Measurements from ENCODE around the gene FGD5.

FGD5 gene, protein sequence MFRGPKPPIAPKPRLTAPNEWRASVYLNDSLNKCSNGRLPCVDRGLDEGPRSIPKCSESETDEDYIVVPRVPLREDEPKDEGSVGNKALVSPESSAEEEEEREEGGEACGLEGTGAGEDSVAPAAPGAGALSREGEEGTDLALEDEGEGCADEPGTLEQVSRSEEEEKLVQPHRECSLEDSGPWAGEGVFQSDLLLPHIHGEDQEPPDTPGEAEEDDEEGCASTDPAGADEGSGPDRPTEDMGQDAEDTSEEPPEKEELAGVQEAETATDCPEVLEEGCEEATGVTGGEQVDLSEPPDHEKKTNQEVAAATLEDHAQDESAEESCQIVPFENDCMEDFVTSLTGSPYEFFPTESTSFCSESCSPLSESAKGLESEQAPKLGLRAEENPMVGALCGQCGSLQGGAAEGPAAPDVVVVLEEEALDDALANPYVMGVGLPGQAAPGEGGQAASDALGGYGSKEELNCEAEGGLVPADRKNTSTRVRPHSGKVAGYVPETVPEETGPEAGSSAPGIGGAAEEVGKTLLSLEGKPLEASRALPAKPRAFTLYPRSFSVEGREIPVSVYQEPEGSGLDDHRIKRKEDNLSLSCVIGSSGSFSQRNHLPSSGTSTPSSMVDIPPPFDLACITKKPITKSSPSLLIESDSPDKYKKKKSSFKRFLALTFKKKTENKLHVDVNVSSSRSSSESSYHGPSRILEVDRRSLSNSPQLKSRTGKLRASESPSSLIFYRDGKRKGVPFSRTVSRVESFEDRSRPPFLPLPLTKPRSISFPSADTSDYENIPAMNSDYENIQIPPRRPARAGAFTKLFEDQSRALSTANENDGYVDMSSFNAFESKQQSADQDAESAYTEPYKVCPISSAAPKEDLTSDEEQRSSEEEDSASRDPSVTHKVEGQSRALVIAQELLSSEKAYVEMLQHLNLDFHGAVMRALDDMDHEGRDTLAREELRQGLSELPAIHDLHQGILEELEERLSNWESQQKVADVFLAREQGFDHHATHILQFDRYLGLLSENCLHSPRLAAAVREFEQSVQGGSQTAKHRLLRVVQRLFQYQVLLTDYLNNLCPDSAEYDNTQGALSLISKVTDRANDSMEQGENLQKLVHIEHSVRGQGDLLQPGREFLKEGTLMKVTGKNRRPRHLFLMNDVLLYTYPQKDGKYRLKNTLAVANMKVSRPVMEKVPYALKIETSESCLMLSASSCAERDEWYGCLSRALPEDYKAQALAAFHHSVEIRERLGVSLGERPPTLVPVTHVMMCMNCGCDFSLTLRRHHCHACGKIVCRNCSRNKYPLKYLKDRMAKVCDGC (N-terminal part only)

GRCh38 chr3:14818804-14819500, at the start of gene FGD5:
Gene FGD5, plus strand, starts transcription at chr3:14818962. Its CDS starts 110 bp downstream, at chr3:14819072.
- DNase-seq (ENCODE audit: low spot score) = no peak

DNA sequence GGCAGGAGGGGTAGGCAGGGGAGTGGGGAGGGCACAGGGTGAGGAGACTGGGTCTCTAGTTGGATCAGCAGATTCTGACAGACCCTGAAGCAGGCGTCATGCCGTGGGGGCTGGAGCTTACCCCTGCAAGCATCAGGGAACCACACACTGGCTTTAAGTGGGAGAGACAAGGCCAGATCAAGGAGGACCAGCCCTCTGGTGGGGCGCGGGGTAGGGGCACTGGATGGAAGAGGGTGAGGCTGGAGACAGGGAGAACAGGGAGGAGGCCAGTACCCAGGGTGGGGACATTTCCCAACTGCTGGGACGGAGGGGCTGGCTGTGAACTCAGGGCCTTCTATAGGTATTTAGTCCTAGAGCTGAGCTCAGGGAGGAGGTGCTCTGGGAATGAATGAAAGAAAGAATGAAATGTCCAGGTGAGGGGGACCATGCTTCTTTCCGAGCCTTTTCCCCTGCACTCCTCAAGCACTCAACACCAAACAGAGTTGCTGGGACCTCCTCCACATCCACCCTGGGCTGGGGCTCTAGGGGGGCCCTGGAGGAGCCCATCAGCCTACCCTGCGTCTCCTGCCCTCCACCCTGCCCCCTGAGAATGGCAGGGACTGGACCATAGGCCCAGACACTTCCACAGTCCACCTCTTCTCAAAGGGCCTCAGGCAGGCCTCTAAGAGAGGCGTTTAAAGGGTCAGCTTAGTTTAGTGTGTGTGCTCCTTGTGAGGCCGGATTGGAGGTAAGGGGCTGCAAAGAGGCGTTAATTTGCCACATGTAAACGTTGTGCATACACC, 49.0 kb upstream of the FGD5 start:
- no peak for DNase-seq (ENCODE audit: low spot score)

GRCh38 chr3:14770591-14770990, 48.2 kb upstream of the FGD5 start:
- DNase-seq (ENCODE audit: low spot score) = no peak

DNA sequence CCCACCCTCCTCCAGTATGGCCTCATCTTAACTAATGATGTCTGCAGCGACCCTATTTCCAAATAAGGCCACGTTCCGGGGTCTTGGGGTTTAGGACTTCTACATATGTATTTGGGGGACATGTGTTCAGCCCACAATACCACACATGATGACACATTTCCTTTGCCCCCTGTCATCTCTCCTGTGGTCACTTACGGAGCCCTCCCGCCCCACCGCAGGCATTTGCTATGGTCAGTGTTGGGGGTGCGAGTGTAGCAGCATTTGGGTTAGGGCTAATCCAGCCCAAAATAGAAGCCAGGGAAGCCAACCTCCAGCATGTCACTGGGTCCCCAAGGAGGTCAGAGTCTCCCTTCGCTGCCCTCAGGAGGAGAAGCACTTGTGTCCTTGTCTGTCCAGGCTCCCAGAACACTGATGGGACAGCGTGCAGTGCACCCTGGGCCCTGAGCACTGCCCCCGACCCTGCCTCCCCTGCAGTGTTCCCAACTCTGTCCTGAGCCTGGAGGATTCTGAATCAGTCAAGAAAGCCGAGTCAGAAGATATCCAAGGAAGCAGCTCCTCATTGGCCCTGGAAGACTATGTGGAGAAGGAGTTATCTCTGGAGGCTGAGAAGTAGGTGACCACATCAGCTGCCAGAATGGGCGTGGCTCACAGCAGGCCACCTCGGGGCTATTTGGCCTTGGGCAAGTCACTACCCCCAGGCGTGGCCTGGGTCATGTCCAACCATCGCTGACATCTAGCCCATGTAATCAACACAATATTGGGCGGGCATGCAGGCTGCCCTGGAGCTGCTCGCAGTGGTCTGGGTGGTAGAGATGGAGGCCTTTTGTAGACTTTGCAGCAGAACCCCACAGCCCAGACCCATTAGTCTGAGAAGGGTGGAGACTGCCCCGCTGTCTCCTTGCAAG, 46.9 kb upstream of the FGD5 start:
- no peak for DNase-seq (ENCODE audit: low spot score)

- DNase-seq (ENCODE audit: low spot score) = no peak
These were observed 46.1 kb upstream of the FGD5 start for GRCh38 chr3:14772533-14773138.

- DNase-seq (ENCODE audit: low spot score) = no peak
These were observed 45.5 kb upstream of the FGD5 start for GRCh38 chr3:14773281-14773680.

GRCh38 chr3:14773691-14774128, 45.1 kb upstream of the FGD5 start:
- DNase-seq (ENCODE audit: low spot score) = no peak

DNA sequence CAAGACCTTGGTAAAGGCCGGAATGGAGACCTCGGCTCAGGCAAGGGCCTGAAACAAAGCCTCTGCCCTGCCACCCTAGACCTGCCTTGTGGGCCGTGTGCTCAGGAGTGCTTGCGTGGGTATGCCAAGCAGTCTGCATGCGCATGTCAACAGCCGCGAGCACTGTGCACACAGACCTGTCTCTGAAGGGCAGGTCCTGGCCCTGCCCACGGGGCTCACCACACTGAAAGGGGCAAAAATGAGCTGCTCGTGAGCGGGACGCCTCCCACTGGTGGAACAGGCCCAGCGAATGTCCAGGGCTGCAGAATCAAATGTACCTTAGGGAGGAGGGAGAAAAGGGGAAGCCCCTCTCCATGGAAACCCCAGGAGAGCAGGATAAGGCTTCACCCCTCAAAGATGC, 44.3 kb upstream of the FGD5 start:
- no peak for DNase-seq (ENCODE audit: low spot score)

DNA sequence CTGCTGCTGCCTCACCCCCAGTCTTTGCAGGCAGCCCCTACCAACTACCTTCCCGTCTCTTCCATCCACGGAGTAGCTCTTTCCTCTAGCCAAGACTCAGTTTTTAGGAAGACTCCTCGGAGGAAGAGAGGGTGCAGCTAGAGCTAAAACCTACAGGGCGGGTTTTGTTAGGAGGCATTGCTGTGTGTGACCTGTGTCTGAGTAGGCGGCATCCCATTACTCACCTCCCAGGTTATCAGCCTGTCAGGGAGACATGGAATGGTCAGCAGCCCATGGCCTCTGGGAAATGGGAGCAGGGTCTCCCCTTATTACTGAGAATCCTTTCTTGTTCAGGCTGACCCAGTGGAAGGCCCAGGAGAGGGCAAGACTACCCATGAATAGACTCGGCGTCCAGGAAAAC, 43.8 kb upstream of the FGD5 start:
- DNase-seq (ENCODE audit: low spot score) = no peak

DNA sequence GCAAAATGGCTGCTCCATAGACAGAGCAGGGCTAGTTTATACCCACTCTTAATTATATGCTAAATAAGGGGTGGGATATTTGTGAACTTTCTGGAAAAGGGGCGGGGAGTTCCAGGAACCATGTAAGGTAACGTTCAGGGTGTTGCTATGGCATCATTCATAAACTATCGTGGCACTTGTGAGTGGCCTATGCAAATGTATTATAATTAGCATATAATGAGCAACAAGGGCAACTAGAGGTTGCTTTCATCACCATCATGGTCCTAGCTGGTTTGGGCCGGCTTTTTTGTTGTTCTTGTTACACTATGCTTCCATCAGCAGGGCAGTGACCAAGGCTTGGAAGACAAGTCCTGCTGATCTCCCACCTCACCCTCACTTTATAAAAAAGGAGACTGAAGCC, 43.2 kb upstream of the FGD5 start:
- no peak for DNase-seq (ENCODE audit: low spot score)

- no peak for DNase-seq (ENCODE audit: low spot score)
These were observed 39.6 kb upstream of the FGD5 start for GRCh38 chr3:14779069-14779685.

DNA sequence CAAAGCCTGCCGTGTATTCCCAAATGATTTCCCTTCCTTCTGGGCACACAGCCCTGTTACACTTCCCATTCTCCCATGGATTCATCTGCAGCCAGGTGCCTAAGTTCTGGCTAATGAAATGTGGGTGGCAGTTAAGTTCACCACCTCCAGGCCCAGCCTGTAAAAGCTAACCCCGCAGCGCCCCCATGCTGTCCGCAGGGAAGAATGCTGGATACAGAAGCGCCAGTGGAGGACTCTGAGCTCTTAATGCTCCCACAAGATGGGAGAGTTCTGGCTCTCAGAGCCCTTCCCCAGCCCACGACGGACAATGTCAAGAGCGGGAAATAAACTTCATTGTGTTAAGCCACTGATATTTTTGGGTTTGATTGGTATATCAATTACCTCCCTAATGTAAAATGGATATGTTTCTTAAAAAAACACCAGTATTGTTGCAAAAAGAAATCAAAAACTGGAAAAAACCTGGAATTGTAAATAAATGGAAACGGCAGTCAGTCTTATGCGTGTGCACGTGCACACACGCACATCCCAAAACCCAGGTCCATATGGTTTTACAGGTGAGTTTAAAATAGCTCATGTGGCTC, 37.7 kb upstream of the FGD5 start:
- DNase-seq (ENCODE audit: low spot score) = peak; percentile 83

- no peak for DNase-seq (ENCODE audit: low spot score)
These were observed 35.2 kb upstream of the FGD5 start for GRCh38 chr3:14783480-14784086.

DNA sequence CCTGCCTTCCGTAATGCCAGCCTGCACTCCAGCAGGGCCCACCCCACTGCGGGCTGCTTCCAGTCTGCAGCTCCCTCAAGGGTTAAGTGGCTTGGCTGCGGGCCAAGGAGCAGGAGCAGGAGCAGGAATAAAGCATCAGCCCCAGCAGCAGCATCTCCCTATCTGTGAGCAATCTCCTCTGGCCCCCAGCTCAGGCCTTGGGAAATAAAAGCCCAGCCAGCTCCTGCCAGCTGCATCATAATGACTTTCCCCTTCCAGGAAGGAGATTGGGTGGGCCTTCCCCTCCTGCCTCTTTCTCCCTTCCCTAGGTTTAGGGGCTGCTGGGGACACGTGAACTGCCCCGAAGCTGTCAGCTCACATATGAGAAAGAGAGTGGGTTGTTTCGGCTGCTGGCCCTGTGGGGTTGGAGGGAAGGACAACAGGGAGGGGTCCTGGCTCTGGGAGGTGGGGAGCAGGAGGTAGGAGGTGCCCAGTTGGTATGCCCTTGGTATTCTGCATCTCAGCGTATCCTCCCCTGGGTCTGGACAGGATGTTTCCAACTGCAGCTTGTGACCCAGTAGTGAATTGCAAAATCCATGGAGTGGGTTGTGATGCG, 34.6 kb upstream of the FGD5 start:
- no peak for DNase-seq (ENCODE audit: low spot score)

GRCh38 chr3:14785207-14786155, 33.3 kb upstream of the FGD5 start:
- DNase-seq (ENCODE audit: low spot score) = no peak

DNA sequence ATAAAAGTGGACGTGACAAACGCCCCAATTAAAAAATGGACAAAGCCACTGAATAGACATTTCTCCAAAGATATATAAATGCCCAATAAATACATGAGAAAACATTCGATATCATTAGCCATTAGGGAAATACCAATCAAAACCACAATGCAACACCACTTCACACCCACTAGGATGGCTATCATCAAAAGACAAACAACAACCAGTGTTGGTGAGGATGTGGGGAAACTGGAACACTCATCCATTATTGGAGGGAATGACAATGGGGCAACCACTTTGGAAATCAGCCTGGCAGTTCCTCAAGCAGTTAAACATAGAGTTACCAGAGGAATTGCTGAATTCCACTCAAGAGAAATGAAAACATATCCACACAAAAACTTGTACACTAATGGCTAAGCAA, 32.4 kb upstream of the FGD5 start:
- DNase-seq (ENCODE audit: low spot score) = no peak

Measured in RKO (cell line).